Thyroid gland (tissue), 4 donors: Measurements from ENCODE around the gene SORT1. TPM values are rescaled to one million over a fixed set of nuclear protein-coding genes. Genes with fewer than 3 reads are reported as not detected.

Source experiments
- DNase-seq, 2 donors: peaks; one replicate each; pipeline ENCODE4 v3.0.0-alpha.2; 2019
- H3K27ac ChIP-seq, 3 donors: fragments of 200-600 bp; sonication (generic); 1 replicate in 2 of 3; 2 replicates in 1 of 3; pipeline ENCODE4 v1.5.1; 2016 to 2019; ENCODE audit warnings: mild to moderate bottlenecking in 1 of 3, moderate library complexity in 1 of 3
- H3K27me3 ChIP-seq: fragments of 200-600 bp; sonication (generic); one replicate; pipeline ENCODE4 v1.5.1; 2019
- H3K36me3 ChIP-seq, 2 donors: fragments of 200-600 bp; sonication (generic); one replicate each; pipeline ENCODE4 v1.5.1; 2016 to 2019
- H3K4me1 ChIP-seq, 2 donors: fragments of 200-600 bp; sonication (generic); one replicate each; pipeline ENCODE4 v1.5.1; 2017 to 2019
- H3K4me3 ChIP-seq, 3 donors: fragments of 200-600 bp; sonication (generic); replicated peaks in 1 of 3; 1 replicate in 2 of 3; 2 replicates in 1 of 3; pipeline ENCODE4 v1.5.1; 2016; ENCODE audit warnings: mild to moderate bottlenecking in 1 of 3
- H3K9me3 ChIP-seq: fragments of 200-600 bp; sonication (generic); one replicate; pipeline ENCODE4 v1.5.1; 2017
- CTCF ChIP-seq, 6 experiments: fragments of 200-600 bp in 3 of 6; fragments of 450-650 bp in 3 of 6; sonication (generic) in 3 of 6; IDR thresholded peaks; one replicate each; pipeline ENCODE4 v1.5.1; 2016 to 2019; ENCODE audit warnings: antibody characterized with exemption in 6 of 6, mild to moderate bottlenecking in 2 of 6, inconsistent platforms in 1 of 6, moderate library complexity in 1 of 6
- POLR2A ChIP-seq, 2 donors: fragments of 450-650 bp; IDR thresholded peaks; one replicate each; pipeline ENCODE4 v1.6.1; 2017; ENCODE audit warnings: antibody characterized with exemption in 2 of 2, mild to moderate bottlenecking in 2 of 2, moderate library complexity in 1 of 2
- WGBS, 2 donors: methylation state at CpG; one replicate each; pipeline ENCODE4 v1.1.5; 2017; 5-methylcytosine and 5-hydroxymethylcytosine counted together
- intact Hi-C: fragments of 100-400 bp; cut with DNase I; formaldehyde crosslinking; loops from one replicate; pipeline ENCODE4 v1.15.1; 2023
- total RNA-seq, 4 donors: library from RNA; depleted of rRNA; stranded (reverse); fragments of >200 nt; gene quantifications; one replicate each; pipeline ENCODE4 v1.2.3, GENCODE V29; 2016

The SORT1 gene
- total RNA-seq, 4 donors from 2014 or later = 65.7 to 152 (median 137) TPM

GRCh38 chr1:109347511-109347910, 50.2 kb downstream of the SORT1 start:
- H3K4me3 ChIP-seq = no peak overlapping the region
- no peaks in the 10 kb centered on the region for H3K27me3 ChIP-seq
- no peak for DNase-seq
- no peak overlapping the region for H3K27ac ChIP-seq
- 95 to 97% methylated on average over 6 of the region's 6 CpGs for WGBS, 2 donors
- no peaks in the 10 kb centered on the region for H3K9me3 ChIP-seq
- no peak for TF ChIP-seq POLR2A (IDR thresholded peaks at IDR 0.05)
- TF ChIP-seq CTCF (IDR thresholded peaks at IDR 0.05) = no peak
- intact Hi-C loops = no loop called here
- no peaks in the 10 kb centered on the region for H3K4me1 ChIP-seq
- peaks cover 29 to 33% of the 10 kb centered on the region in 2 donors for H3K36me3 ChIP-seq

- TF ChIP-seq CTCF (IDR thresholded peaks at IDR 0.05) (no peak), POLR2A (IDR thresholded peaks at IDR 0.05) (no peak)
- peaks cover 38 to 57% of the 10 kb centered on the region in 2 donors for H3K36me3 ChIP-seq
- H3K27ac ChIP-seq = no peak overlapping the region
- H3K9me3 ChIP-seq = no peaks in the 10 kb centered on the region
- H3K4me1 ChIP-seq = no peaks in the 10 kb centered on the region
- H3K4me3 ChIP-seq = no peak overlapping the region
- H3K27me3 ChIP-seq = no peaks in the 10 kb centered on the region
- WGBS, 2 donors = 85 to 86% methylated on average over 9 of the region's 9 CpGs
- no peak for DNase-seq
- intact Hi-C loops = no loop called here
Observed at GRCh38 chr1:109341944-109342930, 55.5 kb downstream of the SORT1 start.

GRCh38 chr1:109338608-109339007, 59.1 kb downstream of the SORT1 start:
- H3K36me3 ChIP-seq = peaks cover 51 to 61% of the 10 kb centered on the region in 2 donors
- H3K27me3 ChIP-seq = no peaks in the 10 kb centered on the region
- no peak overlapping the region for H3K27ac ChIP-seq
- no peak for DNase-seq
- TF ChIP-seq CTCF (IDR thresholded peaks at IDR 0.05) = no peak
- no peak for TF ChIP-seq POLR2A (IDR thresholded peaks at IDR 0.05)
- 96 to 99% methylated on average over 3 of the region's 3 CpGs for WGBS, 2 donors
- no peaks in the 10 kb centered on the region for H3K4me1 ChIP-seq
- no peaks in the 10 kb centered on the region for H3K9me3 ChIP-seq
- intact Hi-C loops = no loop called here
- H3K4me3 ChIP-seq = no peak overlapping the region

GRCh38 chr1:109338091-109338490, 59.6 kb downstream of the SORT1 start:
- no peak overlapping the region for H3K4me3 ChIP-seq
- H3K9me3 ChIP-seq = no peaks in the 10 kb centered on the region
- no peak overlapping the region for H3K27ac ChIP-seq
- DNase-seq = no peak
- no peaks in the 10 kb centered on the region for H3K4me1 ChIP-seq
- TF ChIP-seq POLR2A (IDR thresholded peaks at IDR 0.05) (no peak), CTCF (IDR thresholded peaks at IDR 0.05) (no peak)
- intact Hi-C loops = no loop called here
- no peaks in the 10 kb centered on the region for H3K27me3 ChIP-seq
- H3K36me3 ChIP-seq = peaks cover 52 to 61% of the 10 kb centered on the region in 2 donors
- WGBS, 2 donors = 92 to 93% methylated on average over 6 of the region's 6 CpGs

- WGBS, 2 donors = 82 to 91% methylated on average over 4 of the region's 4 CpGs
- no peaks in the 10 kb centered on the region for H3K4me1 ChIP-seq
- H3K36me3 ChIP-seq = peaks cover 51 to 67% of the 10 kb centered on the region in 2 donors
- H3K4me3 ChIP-seq = no peak overlapping the region
- H3K9me3 ChIP-seq = no peaks in the 10 kb centered on the region
- no peak overlapping the region for H3K27ac ChIP-seq
- no peaks in the 10 kb centered on the region for H3K27me3 ChIP-seq
- TF ChIP-seq POLR2A (IDR thresholded peaks at IDR 0.05) (no peak), CTCF (IDR thresholded peaks at IDR 0.05) (no peak)
- no peak for DNase-seq
- intact Hi-C loops = no loop called here
Observed at GRCh38 chr1:109335091-109335490, 62.6 kb downstream of the SORT1 start.
